Sciatic nerve (tissue), 2 donors: ENCODE measurements around the gene AGAP1. TPM values are rescaled to one million over a fixed set of nuclear protein-coding genes. Genes with fewer than 3 reads are reported as not detected.

Source experiments
- ATAC-seq: fragments of 200-7000 bp; cut with Tn5 transposase; one replicate; pipeline ENCODE4 v1.9.1; 2020; ENCODE audit warnings: mild to moderate bottlenecking, moderate library complexity
- DNase-seq: peaks from one replicate; pipeline ENCODE4 v3.0.0-alpha.2; 2020; ENCODE audit warnings: low spot score
- intact Hi-C: fragments of 100-400 bp; cut with DNase I; formaldehyde crosslinking; loops from one replicate; pipeline ENCODE4 v1.14.2; 2022
- total RNA-seq: library from RNA; stranded (reverse); fragmentation: NEBNext Ultra II Directional; extraction: Animal tissue kit (Norgen Biotek cat#: 25700); gene quantifications from one replicate; pipeline ENCODE4 v1.2.1, GENCODE V29; 2021
- donor health status: DM: no; HTN: no; CAD: no.
- donor health status: DM: no; HTN: no; CAD: no.

AGAP1 gene
- total RNA-seq, 1 donor from 2014 or later, result 62.9 TPM

DNA sequence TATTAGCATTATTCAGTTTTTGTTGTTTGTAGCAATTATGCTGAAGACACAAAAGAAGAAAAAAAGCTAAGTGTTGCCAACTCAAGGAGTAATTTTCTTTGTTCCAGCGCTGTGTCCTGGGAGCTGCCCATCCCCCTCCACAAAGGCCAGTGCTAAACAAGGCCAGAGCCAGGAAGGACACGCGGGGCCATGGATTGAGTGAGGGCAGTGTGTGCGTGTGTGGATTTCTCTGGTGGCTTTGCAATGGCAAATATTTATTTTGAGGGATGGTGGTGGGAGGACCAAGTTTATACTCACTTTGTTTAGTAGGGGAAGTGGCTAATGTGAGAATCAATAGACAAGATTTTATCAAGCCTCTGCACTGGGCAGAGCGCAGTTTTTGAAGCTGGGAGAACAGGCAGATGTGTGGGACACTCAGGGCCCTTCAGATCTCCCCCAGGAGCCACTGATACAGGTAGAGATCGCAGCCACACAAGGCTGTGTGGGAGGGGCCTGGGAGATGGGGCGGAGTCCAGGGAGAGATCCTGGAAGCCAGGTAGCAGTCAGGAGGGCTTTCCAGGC is 11.4 kb downstream of the AGAP1 start:
- intact Hi-C loops, result no loop called here
- no peak for DNase-seq
- peak; percentile 79 for ATAC-seq

- ATAC-seq (no peak), DNase-seq (no peak)
- intact Hi-C loops, result no loop called here
Measured at GRCh38 chr2:235506291-235506996, 12.6 kb downstream of the AGAP1 start.

GRCh38 chr2:235506997-235507615 is 13.3 kb downstream of the AGAP1 start:
- ATAC-seq (no peak), DNase-seq (no peak)
- intact Hi-C loops, result no loop called here

DNA sequence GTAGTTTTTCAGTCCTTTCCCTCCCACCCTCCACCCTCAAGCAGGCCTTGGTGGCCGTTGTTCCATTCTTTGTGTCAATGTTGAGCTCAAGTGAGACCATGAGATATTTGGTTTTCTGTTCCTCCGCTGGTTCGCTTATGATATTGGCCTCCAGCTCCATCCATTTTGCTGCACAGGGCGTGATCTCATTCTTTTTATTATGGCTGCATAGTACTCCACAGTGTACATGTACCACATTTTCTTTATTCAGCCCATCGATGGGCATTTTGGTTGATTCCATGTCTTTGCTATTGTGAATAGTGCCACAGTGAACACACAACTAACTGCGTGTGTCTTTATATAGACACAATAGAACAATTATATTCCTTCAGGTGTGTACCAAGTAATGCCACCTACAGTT is 14.1 kb downstream of the AGAP1 start:
- DNase-seq (no peak), ATAC-seq (no peak)
- intact Hi-C loops, result no loop called here

GRCh38 chr2:235508371-235509160 is 14.7 kb downstream of the AGAP1 start:
- intact Hi-C loops, result no loop called here
- no peak for ATAC-seq

DNA sequence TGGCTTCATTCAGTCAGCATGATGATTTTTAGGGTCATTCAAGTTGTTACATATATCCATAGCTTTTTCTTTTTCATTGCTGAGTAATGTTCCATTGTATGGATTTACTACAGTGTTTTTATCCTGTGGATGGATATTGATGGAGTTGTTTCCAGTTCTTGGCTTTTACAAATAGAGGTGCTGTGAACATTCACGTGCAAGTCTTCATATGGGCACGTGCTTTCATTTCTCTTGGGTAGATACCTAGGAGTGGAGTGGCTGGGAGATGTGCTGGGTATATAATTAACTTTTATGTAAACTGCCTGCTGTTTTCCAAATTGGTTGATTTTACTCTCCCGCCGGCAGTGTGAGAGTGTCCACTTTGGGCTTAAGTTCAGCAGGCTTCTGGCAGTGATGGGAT is 16.5 kb downstream of the AGAP1 start:
- intact Hi-C loops, result no loop called here
- DNase-seq, result no peak
- ATAC-seq, result no peak

More at GRCh38 chr2:235508371-235509160, 14.7 kb downstream of the AGAP1 start:
- no peak for DNase-seq

DNA sequence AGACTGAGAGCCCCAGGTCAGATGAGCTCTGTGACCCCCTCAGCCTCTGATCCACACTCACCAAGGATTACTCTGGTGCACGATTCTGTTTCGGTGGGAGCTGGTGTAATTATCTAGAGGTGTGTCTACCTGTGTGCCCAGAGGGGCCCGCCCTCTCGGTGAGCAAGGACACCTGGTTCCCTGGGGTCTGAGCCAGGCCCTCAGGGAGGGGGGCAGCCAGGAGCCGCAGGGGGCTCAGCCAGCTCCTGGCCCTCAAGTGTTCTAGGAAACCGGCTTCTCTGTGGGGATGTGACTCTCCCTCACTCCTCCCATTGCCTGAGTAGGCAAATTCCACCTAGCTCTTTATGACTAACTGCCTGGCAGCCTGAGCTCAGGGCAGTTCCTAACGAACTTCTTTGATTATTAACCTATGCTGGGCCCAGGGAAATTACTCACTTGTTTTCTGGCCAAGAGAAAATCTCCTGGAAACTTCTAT is 17.4 kb downstream of the AGAP1 start:
- intact Hi-C loops, result no loop called here
- no peak for ATAC-seq
- DNase-seq, result no peak

DNA sequence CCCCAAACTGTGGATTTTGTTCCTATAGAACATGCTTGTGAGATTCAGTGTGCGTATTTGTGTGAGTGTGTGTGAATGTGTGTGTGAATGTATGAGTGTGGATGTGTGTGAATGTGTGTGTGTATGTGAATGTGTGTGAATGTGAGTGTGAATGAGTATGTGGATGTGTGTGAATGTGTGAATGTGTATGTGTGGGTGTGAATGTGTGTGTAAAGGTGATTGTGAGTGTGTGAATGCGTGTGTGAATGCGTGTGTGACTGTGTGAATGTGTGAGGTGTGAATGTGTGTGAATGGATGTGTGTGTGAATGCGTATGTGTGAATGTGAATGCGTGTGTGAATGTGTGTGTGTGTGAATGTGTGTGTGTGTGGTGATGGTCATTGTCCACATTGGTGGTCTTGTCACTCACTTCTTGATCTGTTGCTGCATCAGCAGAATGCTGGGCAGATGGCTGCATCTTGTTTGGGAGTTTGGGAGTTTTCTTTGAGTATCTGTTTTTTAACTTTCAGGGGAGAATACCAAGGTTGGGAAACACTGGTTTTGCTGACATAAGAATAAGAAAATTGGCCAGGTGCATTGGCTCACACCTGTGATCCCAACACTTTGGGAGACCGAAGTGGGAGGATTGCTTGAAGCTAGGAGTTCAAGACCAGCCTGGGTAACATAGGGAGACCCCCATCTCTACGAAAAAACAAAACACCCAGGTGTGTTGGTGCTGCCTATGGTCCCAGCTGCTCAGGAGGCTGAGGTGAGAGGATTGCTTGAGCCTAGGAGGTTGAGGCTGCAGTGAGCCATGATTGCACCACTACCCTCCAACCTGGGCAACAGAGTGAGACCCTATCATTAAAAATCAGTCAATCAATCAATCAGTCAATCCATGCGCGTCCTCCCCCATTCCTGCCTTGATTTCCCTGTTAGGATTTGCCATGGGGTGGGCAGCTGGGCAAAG is 18.2 kb downstream of the AGAP1 start:
- no peak for DNase-seq
- no peak for ATAC-seq
- intact Hi-C loops, result no loop called here

DNA sequence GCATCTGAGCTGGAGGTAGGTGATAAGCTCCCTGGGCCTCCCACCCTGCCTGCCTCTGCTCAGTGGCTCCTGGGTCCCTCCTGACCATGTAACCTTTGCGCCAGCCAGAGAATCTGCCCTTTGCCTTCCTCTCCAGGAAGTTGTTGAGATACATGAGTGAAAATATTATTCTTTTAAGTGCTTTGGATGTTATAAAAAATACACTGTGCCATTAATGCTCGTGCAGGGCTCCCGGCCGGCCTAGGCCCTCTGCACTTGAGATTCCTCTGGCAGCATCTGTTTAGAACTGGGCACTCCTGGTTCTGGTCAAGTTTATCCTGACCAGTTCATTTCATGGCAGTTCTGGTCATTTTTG is 18.8 kb downstream of the AGAP1 start:
- DNase-seq, result no peak
- ATAC-seq, result no peak
- intact Hi-C loops, result no loop called here

DNA sequence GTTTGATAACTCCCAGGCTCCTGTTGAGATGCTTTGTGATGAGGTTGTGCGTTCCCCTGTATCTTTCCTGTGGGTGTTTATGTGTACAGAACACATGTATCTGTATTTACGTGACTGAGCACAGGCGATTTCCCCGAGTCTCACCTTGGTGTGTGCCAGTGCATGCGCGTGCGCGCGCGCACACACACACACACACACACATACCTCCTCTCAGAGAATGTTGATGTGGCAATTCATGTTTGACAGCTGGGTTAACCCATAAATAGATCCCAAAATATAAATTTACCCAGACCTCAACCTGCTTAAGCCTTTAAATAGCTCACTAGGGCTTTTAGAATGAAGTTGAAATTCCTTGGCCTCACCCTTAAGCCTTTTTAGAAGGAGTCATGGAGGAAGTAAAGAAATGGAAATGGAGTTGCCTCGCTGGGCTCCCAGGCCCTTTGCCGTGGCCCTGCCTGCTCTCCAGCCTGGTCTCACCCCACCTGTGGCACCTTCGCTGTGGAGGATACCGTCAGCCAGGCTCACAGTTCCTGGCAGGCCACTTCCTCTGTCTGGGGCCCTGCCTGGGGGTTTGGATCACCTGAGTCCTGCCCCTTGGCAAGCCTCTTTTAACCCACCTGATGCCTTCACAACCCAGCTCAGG is 20.3 kb downstream of the AGAP1 start:
- intact Hi-C loops, result no loop called here
- no peak for DNase-seq
- ATAC-seq, result no peak

GRCh38 chr2:235514627-235515363 is 21.0 kb downstream of the AGAP1 start:
- DNase-seq (no peak), ATAC-seq (no peak)
- intact Hi-C loops, result no loop called here

DNA sequence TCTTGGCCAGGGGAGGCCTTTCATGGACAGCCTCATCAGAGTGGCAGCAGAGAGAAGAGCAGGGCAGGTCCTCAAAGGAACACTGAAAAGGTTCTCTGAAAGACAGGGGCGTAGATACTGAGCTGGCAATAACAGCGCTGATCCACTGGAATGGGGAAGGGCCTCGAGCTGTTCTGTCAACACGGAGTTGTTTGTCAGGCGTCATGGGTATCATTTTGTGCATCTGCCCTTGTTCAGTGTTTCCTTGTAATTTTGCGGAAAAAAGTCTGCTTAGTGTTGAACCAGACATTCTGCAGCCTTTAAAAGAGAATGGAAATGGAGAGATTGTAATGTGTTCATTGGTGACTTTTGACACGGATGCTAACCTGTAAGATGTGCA is 21.5 kb downstream of the AGAP1 start:
- DNase-seq (no peak), ATAC-seq (no peak)
- intact Hi-C loops, result no loop called here

- DNase-seq, result no peak
- intact Hi-C loops, result no loop called here
- no peak for ATAC-seq
Measured at GRCh38 chr2:235515821-235516220, 22.0 kb downstream of the AGAP1 start.

- DNase-seq (no peak), ATAC-seq (no peak)
- intact Hi-C loops, result no loop called here
Measured at GRCh38 chr2:235516257-235516656, 22.4 kb downstream of the AGAP1 start.

- DNase-seq (peak; percentile 49), ATAC-seq (no peak)
- intact Hi-C loops, result no loop called here
Measured at GRCh38 chr2:235518322-235519090, 24.7 kb downstream of the AGAP1 start.

- ATAC-seq, result no peak
- intact Hi-C loops, result no loop called here
- DNase-seq, result no peak
Measured at GRCh38 chr2:235520787-235521186, 26.9 kb downstream of the AGAP1 start.

DNA sequence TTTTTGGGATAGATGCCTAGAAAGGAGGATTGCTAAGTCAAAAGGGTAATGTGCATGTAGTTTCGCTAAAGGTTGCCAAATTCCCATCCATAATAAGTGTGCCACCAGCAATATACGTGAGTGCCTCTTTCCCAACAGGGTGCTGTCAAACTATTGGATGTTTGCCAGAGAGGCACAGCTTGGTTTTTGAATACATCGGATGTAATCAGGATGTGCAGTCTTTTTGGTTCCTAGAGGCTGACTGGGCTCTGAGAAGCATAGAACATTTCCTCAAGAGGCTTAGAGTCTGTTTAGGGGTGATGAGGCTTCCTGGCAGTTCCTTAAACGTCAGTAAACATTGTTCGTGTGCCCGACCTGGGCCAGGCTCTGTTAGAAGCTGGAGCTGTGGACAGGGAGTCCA is 28.0 kb downstream of the AGAP1 start:
- no peak for ATAC-seq
- intact Hi-C loops, result no loop called here
- DNase-seq, result peak; percentile 19
